Mononuclear cell (primary cell): ENCODE results near the gene DYDC1. TPM values are rescaled to one million over a fixed set of nuclear protein-coding genes. Genes with fewer than 3 reads are reported as not detected.

ENCODE experiments used
- H3K27me3 ChIP-seq: 2 replicates; pipeline ENCODE4 v1.6.0; 2011; ENCODE audit warnings: low read length, control low read depth; ENCODE audit not compliant: insufficient read depth
- H3K4me1 ChIP-seq: 2 replicates; pipeline ENCODE4 v1.5.1; 2011; ENCODE audit warnings: mild to moderate bottlenecking, low read length, control low read depth; ENCODE audit not compliant: insufficient read depth
- H3K4me3 ChIP-seq: 2 replicates; pipeline ENCODE4 v1.5.1; 2011; ENCODE audit warnings: mild to moderate bottlenecking, low read length, moderate library complexity
- H3K9me3 ChIP-seq: 2 replicates; pipeline ENCODE4 v1.5.1; 2011; ENCODE audit warnings: low read depth, mild to moderate bottlenecking, control low read depth, low read length
- total RNA-seq: library from RNA; depleted of rRNA; stranded (reverse); fragments of >200 nt; gene quantifications from one replicate; pipeline ENCODE4 v1.2.3, GENCODE V29; 2012

DYDC1 gene
- total RNA-seq, result not detected

DNA sequence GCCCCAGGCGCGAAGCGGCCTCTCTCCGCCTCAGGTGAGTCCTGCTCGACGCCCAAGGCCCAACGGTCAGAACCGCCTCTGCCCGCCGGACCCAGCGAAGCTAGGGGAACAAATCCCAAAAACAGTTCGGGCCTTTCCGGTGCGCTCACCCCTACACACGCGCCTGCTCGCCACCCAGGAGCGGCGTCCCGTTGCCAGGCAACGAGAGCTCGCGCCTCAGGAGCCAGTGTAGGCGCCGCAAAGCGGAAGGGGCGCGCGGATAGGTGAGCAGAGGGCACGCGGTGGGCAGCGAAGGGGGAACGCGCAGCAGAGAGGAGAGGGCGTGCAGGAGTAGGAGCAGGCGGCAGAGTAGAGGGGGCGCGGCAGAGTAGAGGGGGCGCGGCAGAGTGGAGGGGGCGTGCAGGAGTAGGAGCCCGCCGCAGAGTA lies at the start of gene DYDC1, which contains the start of gene DYDC2:
Gene DYDC1, minus strand, starts transcription at position 193 of the 426 bp plus-strand sequence. CDS start 4,154 bp downstream, outside the sequence.
Gene DYDC2, plus strand, starts transcription at position 219 of the 426 bp plus-strand sequence. CDS start 5,663 bp downstream, outside the sequence.
- no peak within 1 kb of the TSS for H3K4me3 ChIP-seq
- H3K4me1 ChIP-seq, result peaks cover 6% of the 10 kb centered on the region
- H3K27me3 ChIP-seq, result peaks cover 18% of the 10 kb centered on the region
- H3K9me3 ChIP-seq, result no peaks in the 10 kb centered on the region

- no peak overlapping the region for H3K4me3 ChIP-seq
- H3K9me3 ChIP-seq, result no peaks in the 10 kb centered on the region
- H3K27me3 ChIP-seq, result peaks cover 6% of the 10 kb centered on the region
Measured at GRCh38 chr10:80406204-80406603, 49.6 kb upstream of the DYDC1 start.

GRCh38 chr10:80405626-80406025 lies 49.1 kb upstream of the DYDC1 start:
- H3K9me3 ChIP-seq, result no peaks in the 10 kb centered on the region
- H3K27me3 ChIP-seq, result peaks cover 6% of the 10 kb centered on the region
- no peak overlapping the region for H3K4me3 ChIP-seq
- H3K4me1 ChIP-seq, result peaks cover 18% of the 10 kb centered on the region

More at GRCh38 chr10:80406204-80406603, 49.6 kb upstream of the DYDC1 start:
- H3K4me1 ChIP-seq, result peaks cover 18% of the 10 kb centered on the region

DNA sequence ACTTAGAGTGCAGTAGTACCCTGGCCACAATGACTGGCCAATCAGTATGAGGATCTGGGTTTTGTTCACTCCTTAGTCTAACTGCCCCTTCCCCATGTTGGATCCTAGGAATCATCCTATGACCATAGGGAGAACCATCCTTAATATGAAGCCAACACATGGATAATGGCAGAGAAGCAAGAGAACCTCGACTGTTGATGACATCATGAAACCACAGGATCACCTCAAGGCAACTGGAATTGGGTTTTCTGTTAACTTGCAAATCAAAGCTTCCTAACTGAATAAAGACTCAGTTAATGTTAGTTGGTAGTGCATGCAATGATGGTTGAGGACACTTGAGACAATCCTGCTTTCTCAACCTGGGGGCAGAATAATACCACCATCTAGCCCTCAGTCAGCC lies 48.5 kb upstream of the DYDC1 start:
- H3K27me3 ChIP-seq, result peaks cover 6% of the 10 kb centered on the region
- H3K9me3 ChIP-seq, result no peaks in the 10 kb centered on the region
- H3K4me3 ChIP-seq, result no peak overlapping the region
- peaks cover 18% of the 10 kb centered on the region for H3K4me1 ChIP-seq

DNA sequence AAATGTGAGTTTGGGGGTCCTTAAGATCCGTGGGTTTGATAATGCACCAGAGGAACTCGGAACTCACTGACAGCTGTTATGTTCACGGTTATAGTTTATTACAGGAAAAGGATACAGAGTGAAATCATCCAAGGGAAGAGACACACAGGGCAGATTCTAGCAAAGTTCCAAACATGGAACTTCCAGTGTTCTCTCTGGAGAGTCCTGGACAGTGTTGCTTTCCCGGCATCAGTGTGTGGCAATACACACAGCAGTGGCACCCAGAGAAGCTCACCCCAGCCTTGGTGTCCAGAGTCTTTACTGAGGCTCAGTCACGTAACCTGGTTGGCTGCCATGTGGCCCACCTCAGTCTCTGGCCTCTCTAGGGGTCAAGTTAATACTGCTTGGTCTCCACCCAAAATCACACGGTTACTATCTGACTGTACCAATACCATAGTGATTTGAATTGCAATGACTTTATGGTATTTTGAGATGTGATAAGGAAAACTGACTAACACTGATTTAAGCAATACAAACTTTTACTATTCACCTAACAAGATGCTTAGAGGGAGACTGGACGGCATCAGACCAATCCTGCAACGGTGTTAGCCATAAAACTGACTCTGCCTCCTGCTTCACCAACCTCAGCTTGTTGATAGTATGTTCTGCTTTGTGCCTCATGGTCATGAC lies 43.7 kb upstream of the DYDC1 start:
- Histone ChIP-seq H3K4me3 (no peak overlapping the region), H3K9me3 (no peaks in the 10 kb centered on the region)

GRCh38 chr10:80397014-80397413 lies 40.5 kb upstream of the DYDC1 start:
- no peak overlapping the region for H3K4me3 ChIP-seq
- no peaks in the 10 kb centered on the region for H3K9me3 ChIP-seq
- peaks cover 8% of the 10 kb centered on the region for H3K4me1 ChIP-seq
- H3K27me3 ChIP-seq, result no peaks in the 10 kb centered on the region

More for the DNA sequence above, 43.7 kb upstream of the DYDC1 start:
- Histone ChIP-seq H3K4me1 (no peaks in the 10 kb centered on the region), H3K27me3 (no peaks in the 10 kb centered on the region)

- Histone ChIP-seq H3K4me1 (peaks cover 19% of the 10 kb centered on the region), H3K27me3 (no peaks in the 10 kb centered on the region)
Measured at GRCh38 chr10:80394358-80394916, 37.9 kb upstream of the DYDC1 start.

GRCh38 chr10:80392250-80392649 lies 35.7 kb upstream of the DYDC1 start:
- Histone ChIP-seq H3K4me3 (no peak overlapping the region), H3K4me1 (peaks cover 38% of the 10 kb centered on the region), H3K27me3 (no peaks in the 10 kb centered on the region), H3K9me3 (no peaks in the 10 kb centered on the region)

More at GRCh38 chr10:80394358-80394916, 37.9 kb upstream of the DYDC1 start:
- no peak overlapping the region for H3K4me3 ChIP-seq
- H3K9me3 ChIP-seq, result no peaks in the 10 kb centered on the region

DNA sequence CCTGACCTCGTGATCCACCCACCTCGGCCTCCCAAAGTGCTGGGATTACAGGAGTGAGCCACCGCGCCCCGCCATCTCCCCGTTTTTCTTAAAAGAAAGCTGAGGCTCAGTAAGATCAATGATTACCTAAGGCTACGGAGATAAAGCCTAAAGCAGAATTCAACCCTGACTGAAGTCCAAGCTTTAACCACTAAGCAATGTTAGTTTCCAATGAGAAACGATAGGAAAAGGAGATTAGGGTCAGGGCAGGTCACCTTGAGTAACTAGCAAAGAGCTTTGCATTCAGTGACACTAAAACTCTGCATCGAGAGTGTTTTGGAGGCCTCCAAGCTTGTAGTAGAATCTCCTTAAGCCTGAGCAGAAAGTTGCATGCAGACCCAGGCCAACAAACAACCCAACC lies 34.2 kb upstream of the DYDC1 start:
- Histone ChIP-seq H3K4me3 (no peak overlapping the region), H3K27me3 (no peaks in the 10 kb centered on the region), H3K9me3 (no peaks in the 10 kb centered on the region), H3K4me1 (peaks cover 38% of the 10 kb centered on the region)

- Histone ChIP-seq H3K4me3 (no peak overlapping the region), H3K9me3 (no peaks in the 10 kb centered on the region), H3K4me1 (peaks cover 9% of the 10 kb centered on the region)
Measured at GRCh38 chr10:80382989-80383388, 26.4 kb upstream of the DYDC1 start.

GRCh38 chr10:80380185-80380584 lies 23.6 kb upstream of the DYDC1 start:
- Histone ChIP-seq H3K4me3 (no peak overlapping the region), H3K9me3 (no peaks in the 10 kb centered on the region), H3K4me1 (peaks cover 3% of the 10 kb centered on the region), H3K27me3 (no peaks in the 10 kb centered on the region)

More at GRCh38 chr10:80382989-80383388, 26.4 kb upstream of the DYDC1 start:
- H3K27me3 ChIP-seq, result no peaks in the 10 kb centered on the region

DNA sequence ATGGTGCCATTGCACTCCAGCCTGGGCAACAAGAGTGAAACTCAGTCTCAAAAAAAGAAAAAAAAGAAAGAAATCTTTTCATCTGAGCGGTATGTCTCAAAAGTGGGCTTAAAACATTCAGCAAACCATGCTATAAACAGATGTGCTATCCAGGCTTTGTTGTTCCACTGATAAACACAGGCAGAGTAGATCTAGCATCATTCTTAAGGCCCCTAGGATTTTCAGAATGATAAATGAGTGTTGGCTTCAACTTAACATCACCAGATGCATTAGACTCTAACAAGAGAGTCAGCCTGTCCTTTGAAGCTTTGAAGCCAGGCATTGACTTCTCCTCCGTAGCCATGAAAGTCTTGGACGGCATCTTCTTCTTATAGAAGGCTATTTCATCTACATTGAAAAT lies 23.1 kb upstream of the DYDC1 start:
- Histone ChIP-seq H3K4me1 (peaks cover 3% of the 10 kb centered on the region), H3K27me3 (no peaks in the 10 kb centered on the region), H3K9me3 (no peaks in the 10 kb centered on the region), H3K4me3 (no peak overlapping the region)

DNA sequence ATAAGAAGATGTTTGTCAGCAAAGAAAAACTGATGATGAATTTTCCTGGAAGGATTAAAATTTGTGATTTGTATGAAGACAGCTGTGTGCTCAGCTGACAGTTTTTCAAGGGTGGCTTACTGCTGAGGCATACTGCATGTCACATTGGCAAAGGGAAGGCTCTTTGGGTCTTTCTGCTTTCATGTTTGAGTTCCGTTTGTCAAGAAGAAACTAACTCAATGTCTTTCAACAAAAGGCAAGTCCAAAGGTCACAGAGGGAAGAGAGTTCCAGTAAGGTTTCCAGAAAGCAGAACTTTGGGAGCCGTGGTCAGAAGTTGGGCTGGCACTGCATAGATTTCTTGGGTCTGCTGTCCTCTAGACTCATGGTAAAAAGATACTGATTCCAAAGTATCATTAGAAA lies 16.9 kb upstream of the DYDC1 start:
- no peak overlapping the region for H3K4me3 ChIP-seq
- H3K9me3 ChIP-seq, result no peaks in the 10 kb centered on the region
- no peaks in the 10 kb centered on the region for H3K4me1 ChIP-seq
- H3K27me3 ChIP-seq, result no peaks in the 10 kb centered on the region

- no peak overlapping the region for H3K4me3 ChIP-seq
- no peaks in the 10 kb centered on the region for H3K4me1 ChIP-seq
- H3K9me3 ChIP-seq, result no peaks in the 10 kb centered on the region
- no peaks in the 10 kb centered on the region for H3K27me3 ChIP-seq
Measured at GRCh38 chr10:80372675-80373074, 16.1 kb upstream of the DYDC1 start.

DNA sequence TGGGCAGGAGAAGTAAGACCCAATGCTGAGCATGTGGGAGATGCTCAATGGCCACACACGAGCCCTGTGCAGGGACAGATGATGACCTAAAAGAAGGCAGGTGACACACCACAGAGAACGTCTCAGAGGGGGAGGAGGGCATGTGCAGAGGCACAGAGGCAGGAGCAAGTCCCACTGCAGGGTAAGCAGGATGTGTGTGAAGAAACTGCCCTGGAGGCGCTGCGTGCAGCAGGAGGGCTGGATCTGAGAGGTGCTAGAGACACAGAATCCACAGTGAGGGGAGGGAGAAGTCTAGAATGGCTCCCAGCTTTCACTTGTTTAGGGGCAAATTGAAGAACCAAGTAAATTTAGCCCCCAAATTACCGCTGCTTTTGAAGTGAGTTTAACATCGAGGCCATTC lies 14.9 kb upstream of the DYDC1 start:
- H3K4me3 ChIP-seq, result no peak overlapping the region
- no peaks in the 10 kb centered on the region for H3K27me3 ChIP-seq

DNA sequence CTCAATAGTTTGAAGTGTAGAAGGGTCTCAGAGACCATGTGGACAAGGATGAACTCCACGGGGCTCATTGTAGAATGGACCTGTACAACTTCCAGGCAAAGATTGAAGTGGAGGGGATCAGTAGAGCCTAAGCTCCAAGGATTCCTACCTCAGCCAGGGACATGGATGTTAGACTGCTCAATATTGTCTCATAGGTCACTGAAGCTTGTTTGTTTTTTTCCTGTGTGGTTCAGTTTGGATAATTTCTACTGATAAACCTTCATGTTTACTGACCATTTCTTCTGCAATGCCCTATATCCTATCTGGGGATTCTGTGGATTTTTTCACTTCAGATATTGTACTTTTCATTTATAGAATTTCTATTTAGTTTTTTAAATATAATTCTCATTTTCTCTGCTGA lies 9.0 kb upstream of the DYDC1 start:
- Histone ChIP-seq H3K9me3 (peaks cover 12% of the 10 kb centered on the region), H3K4me1 (no peaks in the 10 kb centered on the region), H3K27me3 (no peaks in the 10 kb centered on the region), H3K4me3 (no peak overlapping the region)

More for the DNA sequence above, 14.9 kb upstream of the DYDC1 start:
- peaks cover 10% of the 10 kb centered on the region for H3K9me3 ChIP-seq
- H3K4me1 ChIP-seq, result no peaks in the 10 kb centered on the region
